Neural cell (in vitro differentiated cells): ENCODE measurements around the gene ZNF253. TPM values are rescaled to one million over a fixed set of nuclear protein-coding genes. Genes with fewer than 3 reads are reported as not detected.

ENCODE experiments used
- H2AFZ ChIP-seq: fragments of 200-600, 300-800 bp; sonication (generic), shearing (Covaris generic); 2 replicates; pipeline ENCODE4 v1.6.0; 2014; ENCODE audit warnings: low read depth, mild to moderate bottlenecking, antibody characterized with exemption, low read length, moderate library complexity
- H3F3A ChIP-seq: fragments of 200-600 bp; shearing (Covaris generic); 2 replicates; pipeline ENCODE4 v1.6.1; 2016; ENCODE audit warnings: mild to moderate bottlenecking, moderate library complexity, mixed read lengths, antibody characterized with exemption, low read length; ENCODE audit not compliant: insufficient read depth, poor library complexity, severe bottlenecking
- H3K27ac ChIP-seq: fragments of 200-600, 300-800 bp; sonication (generic), shearing (Covaris generic); 2 replicates; pipeline ENCODE4 v1.5.1; 2014; ENCODE audit warnings: mild to moderate bottlenecking, low read length, moderate library complexity
- H3K27me3 ChIP-seq: fragments of 300-800, 200-600 bp; sonication (generic), shearing (Covaris generic); 2 replicates; pipeline ENCODE4 v1.6.0; 2014; ENCODE audit warnings: mild to moderate bottlenecking, low read depth, low read length, moderate library complexity; ENCODE audit not compliant: insufficient read depth
- H3K36me3 ChIP-seq: fragments of 300-800, 200-600 bp; sonication (generic), shearing (Covaris generic); 2 replicates; pipeline ENCODE4 v1.5.1; 2014; ENCODE audit warnings: mild to moderate bottlenecking, antibody characterized with exemption, low read length, moderate library complexity; ENCODE audit not compliant: insufficient read depth
- H3K4me2 ChIP-seq: fragments of 300-800, 200-600 bp; sonication (generic), shearing (Covaris generic); 2 replicates; pipeline ENCODE4 v1.6.0; 2014; ENCODE audit warnings: mild to moderate bottlenecking, low read length
- H3K4me3 ChIP-seq: fragments of 300-800, 200-600 bp; sonication (generic), shearing (Covaris generic); 2 replicates; pipeline ENCODE4 v1.5.1; 2014; ENCODE audit warnings: mild to moderate bottlenecking, low read length, moderate library complexity
- H3K79me2 ChIP-seq: fragments of 200-600 bp; shearing (Covaris generic); replicated peaks from 2 replicates; pipeline ENCODE4 v1.6.0; 2014; ENCODE audit warnings: mild to moderate bottlenecking, low read length, moderate library complexity; ENCODE audit not compliant: insufficient read depth
- H3K9ac ChIP-seq: fragments of 300-800, 200-600 bp; sonication (generic), shearing (Covaris generic); 2 replicates; pipeline ENCODE4 v1.6.1; 2016; ENCODE audit warnings: mild to moderate bottlenecking, low read length, mixed read lengths
- H3K9me2 ChIP-seq: fragments of 200-600 bp; shearing (Covaris generic); 2 replicates; pipeline ENCODE4 v1.6.1; 2016; ENCODE audit warnings: mild to moderate bottlenecking, low read length, mixed read lengths; ENCODE audit not compliant: insufficient read depth
- H3K9me3 ChIP-seq: fragments of 200-600, 300-800 bp; sonication (generic), shearing (Covaris generic); 2 replicates; pipeline ENCODE4 v1.6.1; 2016; ENCODE audit warnings: mild to moderate bottlenecking, mixed run types, low read length, moderate library complexity, mixed read lengths
- H4K20me1 ChIP-seq: fragments of 200-600 bp; shearing (Covaris generic); 2 replicates; pipeline ENCODE4 v1.6.1; 2016; ENCODE audit warnings: mild to moderate bottlenecking, mixed run types; ENCODE audit not compliant: insufficient read depth
- EP300 ChIP-seq: fragments of 450-650 bp; conservative IDR thresholded peaks from 2 replicates; pipeline ENCODE4 v1.6.1; 2014; ENCODE audit warnings: antibody characterized with exemption, mild to moderate bottlenecking, moderate library complexity; ENCODE audit not compliant: poor library complexity, severe bottlenecking
- EZH2 ChIP-seq: fragments of 200-600, 300-800 bp; shearing (Covaris generic), sonication (generic); IDR thresholded peaks from 2 replicates; pipeline ENCODE4 v1.6.1; 2014; ENCODE audit warnings: antibody characterized with exemption, low read length, borderline replicate concordance, mild to moderate bottlenecking; ENCODE audit not compliant: insufficient read depth, poor library complexity, severe bottlenecking
- MXI1 ChIP-seq: fragments of 450-650 bp; conservative IDR thresholded peaks from 2 replicates; pipeline ENCODE4 v1.6.1; 2014; ENCODE audit warnings: antibody characterized with exemption, mild to moderate bottlenecking; ENCODE audit not compliant: poor library complexity, severe bottlenecking
- POLR2AphosphoS5 ChIP-seq: IDR thresholded peaks from 2 replicates; pipeline ENCODE4 v1.6.1; 2012
- RAD21 ChIP-seq: fragments of 450-650 bp; conservative IDR thresholded peaks from 2 replicates; pipeline ENCODE4 v1.6.1; 2014; ENCODE audit warnings: antibody characterized with exemption, mild to moderate bottlenecking, moderate library complexity
- SMC3 ChIP-seq: fragments of 450-650 bp; conservative IDR thresholded peaks from 2 replicates; pipeline ENCODE4 v1.6.1; 2014; ENCODE audit warnings: antibody characterized with exemption, mild to moderate bottlenecking, moderate library complexity; ENCODE audit not compliant: poor library complexity
- TAF1 ChIP-seq: IDR thresholded peaks from 2 replicates; pipeline ENCODE4 v1.6.1; 2012; ENCODE audit warnings: low read depth
- polyA plus RNA-seq: library from polyadenylated mRNA; depleted of rRNA; stranded (reverse); fragments of >200 nt; gene quantifications from 2 replicates; pipeline ENCODE4 v1.2.3, GENCODE V29; 2014
- TF ChIP-seq, protein P1 (sequence below): IDR thresholded peaks from 2 replicates; pipeline ENCODE4 v1.6.1; 2012; ENCODE audit warnings: borderline replicate concordance
- TF ChIP-seq, protein P2 (sequence below): fragments of 450-650 bp; IDR thresholded peaks from 2 replicates; pipeline ENCODE4 v1.5.1; 2014; ENCODE audit warnings: antibody characterized with exemption, mild to moderate bottlenecking, moderate library complexity; ENCODE audit not compliant: poor library complexity, severe bottlenecking

The ZNF253 gene
- polyA plus RNA-seq, 1 donor from 2014 or later = 25.9 TPM

DNA sequence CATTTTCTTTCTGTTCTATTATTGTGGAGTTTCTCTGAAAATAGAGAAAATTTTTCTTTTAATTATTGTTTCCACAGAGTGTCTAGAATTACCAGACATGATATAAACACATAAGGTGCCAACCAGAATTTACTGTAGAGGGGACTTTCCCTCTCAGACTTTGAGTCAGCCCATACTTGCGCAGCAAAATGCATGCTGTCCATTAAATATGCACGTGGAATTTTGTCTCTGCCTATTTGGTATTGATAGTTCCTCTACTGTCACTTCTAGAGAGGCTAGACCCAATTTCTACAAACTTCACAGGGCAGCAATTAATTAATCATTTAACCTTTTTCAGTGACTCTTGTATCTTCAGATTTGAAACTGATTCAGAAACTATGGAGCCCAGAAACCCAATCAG, 44.0 kb downstream of the ZNF253 start:
- no peak overlapping the region for H2AFZ ChIP-seq
- H3K27me3 ChIP-seq = no peaks in the 10 kb centered on the region
- no peak overlapping the region for H3K4me2 ChIP-seq
- no peaks in the 10 kb centered on the region for H3K9me2 ChIP-seq
- H4K20me1 ChIP-seq = no peaks in the 10 kb centered on the region
- H3K9ac ChIP-seq = no peak overlapping the region
- H3K36me3 ChIP-seq = no peaks in the 10 kb centered on the region
- no peak overlapping the region for H3K4me3 ChIP-seq
- H3K27ac ChIP-seq = no peak overlapping the region
- H3K79me2 ChIP-seq = peaks cover 79% of the 10 kb centered on the region
- H3K9me3 ChIP-seq = peaks cover 7% of the 10 kb centered on the region
- TF ChIP-seq TAF1 (no peak), EZH2 (no peak), MXI1 (no peak), POLR2AphosphoS5 (no peak), RAD21 (no peak)
- TF ChIP-seq, protein P1, sequence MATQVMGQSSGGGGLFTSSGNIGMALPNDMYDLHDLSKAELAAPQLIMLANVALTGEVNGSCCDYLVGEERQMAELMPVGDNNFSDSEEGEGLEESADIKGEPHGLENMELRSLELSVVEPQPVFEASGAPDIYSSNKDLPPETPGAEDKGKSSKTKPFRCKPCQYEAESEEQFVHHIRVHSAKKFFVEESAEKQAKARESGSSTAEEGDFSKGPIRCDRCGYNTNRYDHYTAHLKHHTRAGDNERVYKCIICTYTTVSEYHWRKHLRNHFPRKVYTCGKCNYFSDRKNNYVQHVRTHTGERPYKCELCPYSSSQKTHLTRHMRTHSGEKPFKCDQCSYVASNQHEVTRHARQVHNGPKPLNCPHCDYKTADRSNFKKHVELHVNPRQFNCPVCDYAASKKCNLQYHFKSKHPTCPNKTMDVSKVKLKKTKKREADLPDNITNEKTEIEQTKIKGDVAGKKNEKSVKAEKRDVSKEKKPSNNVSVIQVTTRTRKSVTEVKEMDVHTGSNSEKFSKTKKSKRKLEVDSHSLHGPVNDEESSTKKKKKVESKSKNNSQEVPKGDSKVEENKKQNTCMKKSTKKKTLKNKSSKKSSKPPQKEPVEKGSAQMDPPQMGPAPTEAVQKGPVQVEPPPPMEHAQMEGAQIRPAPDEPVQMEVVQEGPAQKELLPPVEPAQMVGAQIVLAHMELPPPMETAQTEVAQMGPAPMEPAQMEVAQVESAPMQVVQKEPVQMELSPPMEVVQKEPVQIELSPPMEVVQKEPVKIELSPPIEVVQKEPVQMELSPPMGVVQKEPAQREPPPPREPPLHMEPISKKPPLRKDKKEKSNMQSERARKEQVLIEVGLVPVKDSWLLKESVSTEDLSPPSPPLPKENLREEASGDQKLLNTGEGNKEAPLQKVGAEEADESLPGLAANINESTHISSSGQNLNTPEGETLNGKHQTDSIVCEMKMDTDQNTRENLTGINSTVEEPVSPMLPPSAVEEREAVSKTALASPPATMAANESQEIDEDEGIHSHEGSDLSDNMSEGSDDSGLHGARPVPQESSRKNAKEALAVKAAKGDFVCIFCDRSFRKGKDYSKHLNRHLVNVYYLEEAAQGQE = no peak
- TF ChIP-seq, protein P2, sequence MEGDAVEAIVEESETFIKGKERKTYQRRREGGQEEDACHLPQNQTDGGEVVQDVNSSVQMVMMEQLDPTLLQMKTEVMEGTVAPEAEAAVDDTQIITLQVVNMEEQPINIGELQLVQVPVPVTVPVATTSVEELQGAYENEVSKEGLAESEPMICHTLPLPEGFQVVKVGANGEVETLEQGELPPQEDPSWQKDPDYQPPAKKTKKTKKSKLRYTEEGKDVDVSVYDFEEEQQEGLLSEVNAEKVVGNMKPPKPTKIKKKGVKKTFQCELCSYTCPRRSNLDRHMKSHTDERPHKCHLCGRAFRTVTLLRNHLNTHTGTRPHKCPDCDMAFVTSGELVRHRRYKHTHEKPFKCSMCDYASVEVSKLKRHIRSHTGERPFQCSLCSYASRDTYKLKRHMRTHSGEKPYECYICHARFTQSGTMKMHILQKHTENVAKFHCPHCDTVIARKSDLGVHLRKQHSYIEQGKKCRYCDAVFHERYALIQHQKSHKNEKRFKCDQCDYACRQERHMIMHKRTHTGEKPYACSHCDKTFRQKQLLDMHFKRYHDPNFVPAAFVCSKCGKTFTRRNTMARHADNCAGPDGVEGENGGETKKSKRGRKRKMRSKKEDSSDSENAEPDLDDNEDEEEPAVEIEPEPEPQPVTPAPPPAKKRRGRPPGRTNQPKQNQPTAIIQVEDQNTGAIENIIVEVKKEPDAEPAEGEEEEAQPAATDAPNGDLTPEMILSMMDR = no peak
- H3F3A ChIP-seq = no peaks in the 10 kb centered on the region

DNA sequence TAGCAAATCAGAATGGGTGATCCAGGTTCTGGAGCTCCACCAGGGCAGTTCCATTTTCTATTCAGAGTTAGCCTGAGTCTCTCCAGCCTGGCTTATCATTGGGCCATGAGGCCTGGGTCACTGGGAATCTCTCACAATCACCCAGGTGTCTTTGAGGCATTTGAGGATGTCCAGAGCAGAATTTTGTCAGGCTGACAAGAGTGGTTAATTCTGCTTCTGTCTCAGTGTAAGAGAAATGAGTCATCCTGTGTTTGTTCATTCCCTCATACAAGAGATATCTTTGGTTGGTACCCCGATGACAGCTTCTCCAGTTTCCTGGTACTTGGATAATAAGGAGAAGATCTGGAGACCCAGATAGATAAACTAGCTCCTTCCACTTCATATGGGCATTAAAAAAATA, 45.5 kb downstream of the ZNF253 start:
- H3K79me2 ChIP-seq = peaks cover 64% of the 10 kb centered on the region
- H3K9me2 ChIP-seq = no peaks in the 10 kb centered on the region
- no peaks in the 10 kb centered on the region for H3K27me3 ChIP-seq
- H3K27ac ChIP-seq = no peak overlapping the region
- no peaks in the 10 kb centered on the region for H4K20me1 ChIP-seq
- TF ChIP-seq, protein P2 = no peak
- TF ChIP-seq EP300 (no peak), SMC3 (no peak)
- TF ChIP-seq, protein P1 = no peak
- no peak overlapping the region for H3K4me3 ChIP-seq
- no peak overlapping the region for H2AFZ ChIP-seq
- no peak overlapping the region for H3K9ac ChIP-seq
- no peak overlapping the region for H3K4me2 ChIP-seq
- peaks cover 1% of the 10 kb centered on the region for H3K36me3 ChIP-seq
- H3K9me3 ChIP-seq = peaks cover 4% of the 10 kb centered on the region
- no peaks in the 10 kb centered on the region for H3F3A ChIP-seq
